Measurements from ENCODE around the gene RPP21. TPM values are rescaled to one million over a fixed set of nuclear protein-coding genes. Genes with fewer than 3 reads are reported as not detected.

The RPP21 gene
- total RNA-seq (2014; rRNA removed; shearing (Covaris generic)) (77.3 and 88.1 TPM in 2 replicates), total RNA-seq (2022) (50.4 and 51.4 TPM in 2 replicates), Bru-seq, nascent RNA (percentile 72 among the genes with signal in this experiment), BruChase-seq, experiment 1, labeled RNA remaining after a 6-hour chase (percentile 81 among the genes with signal in this experiment), BruChase-seq, experiment 2, labeled RNA remaining after a 2-hour chase (percentile 78 among the genes with signal in this experiment)
- long read RNA-seq, transcript RPP21-221 (4 exons, 594 nt) = minor isoform, 13 of 48 reads
- long read RNA-seq, transcript RPP21-224 (5 exons, 525 nt) = major isoform, 25 of 48 reads
- long read RNA-seq, partial matches to known transcripts = 3 of 48 reads
- long read RNA-seq, other reads (novel, unspliced or antisense) = 1 of 48 reads

- Histone ChIP-seq H3K9me2 (ENCODE audit: insufficient read depth, low read length) (no peaks in the 10 kb centered on the region), H4K20me1 (ENCODE audit: insufficient read depth, low read length) (no peaks in the 10 kb centered on the region), H3K36me3 (ENCODE audit: insufficient read depth, low read length) (peaks cover 30% of the 10 kb centered on the region), H2AFZ (ENCODE audit: low read length) (peak within 1 kb of the TSS; percentile 63; the same call in 1 of the 2 replicates), H3K9me3 (ENCODE audit: low read length) (no peaks in the 10 kb centered on the region), H3K4me3 (ENCODE audit: low read depth, low read length, poor library complexity, severe bottlenecking) (peak within 1 kb of the TSS; percentile 82), H3K79me2 (ENCODE audit: insufficient read depth, low read depth, low read length) (peaks cover 7% of the 10 kb centered on the region; the same call in 1 of the 2 replicates), H3K4me2 (ENCODE audit: low read length) (peak within 1 kb of the TSS; percentile 79), H3K4me1 (ENCODE audit: insufficient read depth, low read length, poor library complexity, severe bottlenecking) (peaks cover 23% of the 10 kb centered on the region), H3K27ac (ENCODE audit: low read depth, low read length, poor library complexity, severe bottlenecking) (peak within 1 kb of the TSS; percentile 52)
- TF ChIP-seq EZH2phosphoT487 (IDR thresholded peaks at IDR 0.05; ENCODE audit: borderline replicate concordance, low read depth, low read length) (no peak), CTCF (conservative IDR thresholded peaks at IDR 0.05; ENCODE audit: low read length) (no peak)
- peak; percentile 88 for DNase-seq (ENCODE audit: low spot score)
- intact Hi-C loops (cut with micrococcal nuclease; ENCODE audit: unreplicated experiment) = loop anchor here (1.0 to 10.0 kb wide), 4 partner anchors 18 to 280 kb away; partner anchors contain the start of genes POLR1H, PPP1R11 and TRIM26
- no TSS peak for BruUV-seq (replicated peaks)
- ChIA-PET CTCF (ENCODE audit: unreplicated experiment) (no interaction called here), POLR2A (no interaction called here)
Observed at GRCh38 chr6:30344868-30345671, at the start of gene RPP21. TSS of gene RPP21 (plus strand) at chr6:30345156. CDS start at chr6:30345172, 16 bp downstream.

GRCh38 chr6:30295837-30296236, 49.1 kb upstream of the RPP21 start:
- CTCF ChIA-PET (ENCODE audit: unreplicated experiment) = interaction anchor here (0.6 kb wide), 1 partner anchor 168 kb away, joined by 3 read pairs; no protein-coding TSS in a partner anchor
- no TSS peak for BruUV-seq (replicated peaks)

More at GRCh38 chr6:30295837-30296236, 49.1 kb upstream of the RPP21 start:
- Histone ChIP-seq H2AFZ (ENCODE audit: low read length) (no peak overlapping the region), H4K20me1 (ENCODE audit: insufficient read depth, low read length) (no peaks in the 10 kb centered on the region), H3K79me2 (ENCODE audit: insufficient read depth, low read depth, low read length) (no peaks in the 10 kb centered on the region), H3K36me3 (ENCODE audit: insufficient read depth, low read length) (peaks cover 43% of the 10 kb centered on the region), H3K4me2 (ENCODE audit: low read length) (no peak overlapping the region), H3K9me2 (ENCODE audit: insufficient read depth, low read length) (no peaks in the 10 kb centered on the region), H3K4me1 (ENCODE audit: insufficient read depth, low read length, poor library complexity, severe bottlenecking) (no peaks in the 10 kb centered on the region), H3K9me3 (ENCODE audit: low read length) (no peaks in the 10 kb centered on the region), H3K27ac (ENCODE audit: low read depth, low read length, poor library complexity, severe bottlenecking) (no peak overlapping the region), H3K4me3 (ENCODE audit: low read depth, low read length, poor library complexity, severe bottlenecking) (no peak overlapping the region)
- intact Hi-C loops (cut with micrococcal nuclease; ENCODE audit: unreplicated experiment) = no loop called here
- POLR2A ChIA-PET = interaction anchor here (0.7 to 1.5 kb wide), 4 partner anchors 12 to 49 kb away, joined by 3 read pairs; no protein-coding TSS in a partner anchor
- DNase-seq (ENCODE audit: low spot score) = no peak
- TF ChIP-seq CTCF (conservative IDR thresholded peaks at IDR 0.05; ENCODE audit: low read length) (no peak), EZH2phosphoT487 (IDR thresholded peaks at IDR 0.05; ENCODE audit: borderline replicate concordance, low read depth, low read length) (no peak)
